HepG2 (cell line): ENCODE data around the gene PIK3CA. TPM values are rescaled to one million over a fixed set of nuclear protein-coding genes. Genes with fewer than 3 reads are reported as not detected.

Experiments used
- ATF7 ChIP-seq, 2 experiments: fragments of 450-650 bp in 1 of 2; sonication (generic) in 1 of 2; formaldehyde crosslinking in 1 of 2; IDR thresholded peaks; 2 replicates each; pipeline versions ENCODE4 v1.4.0 to v1.6.1; 2016 to 2020; ENCODE audit warnings: antibody characterized with exemption in 1 of 2, mild to moderate bottlenecking in 1 of 2, missing genetic modification reagents in 1 of 2
- CEBPG ChIP-seq: IDR thresholded peaks from 2 replicates; pipeline ENCODE4 v1.6.1; 2016
- CREB1 ChIP-seq, 2 experiments: fragments of 450-650 bp in 1 of 2; IDR thresholded peaks; 2 replicates each; pipeline ENCODE4 v1.6.1; 2016 to 2017; ENCODE audit warnings: control low read depth in 1 of 2, mild to moderate bottlenecking in 1 of 2, missing compliant biosample characterization in 1 of 2, missing genetic modification characterization in 1 of 2
- MED13 ChIP-seq: sonication (generic); formaldehyde crosslinking; IDR thresholded peaks from 2 replicates; pipeline ENCODE4 v1.5.0; 2020; ENCODE audit warnings: missing genetic modification reagents
- MTF2 ChIP-seq: sonication (generic); formaldehyde crosslinking; IDR thresholded peaks from 2 replicates; pipeline ENCODE4 v1.5.0; 2020; ENCODE audit warnings: missing genetic modification reagents, borderline replicate concordance
- NR2F6 ChIP-seq, 2 experiments: IDR thresholded peaks; 2 replicates each; pipeline ENCODE4 v1.6.1; 2016; ENCODE audit warnings: antibody characterized with exemption in 1 of 2, mild to moderate bottlenecking in 1 of 2
- PHB2 ChIP-seq: fragments of 450-650 bp; IDR thresholded peaks from 2 replicates; pipeline ENCODE4 v1.6.1; 2018; ENCODE audit not compliant: partially characterized antibody
- RBAK ChIP-seq: sonication (generic); formaldehyde crosslinking; IDR thresholded peaks from 2 replicates; pipeline ENCODE4 v1.5.1; 2020; ENCODE audit warnings: mild to moderate bottlenecking, missing genetic modification reagents
- SNRNP70 ChIP-seq: fragments of 200-400 bp; formaldehyde crosslinking; IDR thresholded peaks from 2 replicates; pipeline ENCODE4 v1.6.1; 2017; ENCODE audit warnings: mild to moderate bottlenecking, low read depth, low read length, moderate library complexity
- ZFP90 ChIP-seq: sonication (generic); formaldehyde crosslinking; IDR thresholded peaks from 2 replicates; pipeline ENCODE4 v1.8.0; 2022; ENCODE audit warnings: missing genetic modification reagents, mild to moderate bottlenecking, inconsistent platforms, borderline replicate concordance
- ZFY ChIP-seq: sonication (generic); formaldehyde crosslinking; IDR thresholded peaks from 2 replicates; pipeline ENCODE4 v1.4.0; 2020; ENCODE audit warnings: missing genetic modification reagents
- ZNF121 ChIP-seq: sonication (generic); formaldehyde crosslinking; IDR thresholded peaks from 2 replicates; pipeline ENCODE4 v1.5.0; 2020; ENCODE audit warnings: mild to moderate bottlenecking, missing genetic modification reagents
- ZNF124 ChIP-seq: sonication (generic); formaldehyde crosslinking; IDR thresholded peaks from 2 replicates; pipeline ENCODE4 v1.4.0; 2020; ENCODE audit warnings: missing genetic modification reagents
- ZNF17 ChIP-seq: sonication (generic); formaldehyde crosslinking; IDR thresholded peaks from 2 replicates; pipeline ENCODE4 v1.5.0; 2020; ENCODE audit warnings: mild to moderate bottlenecking, missing genetic modification reagents
- ZNF256 ChIP-seq: sonication (generic); formaldehyde crosslinking; conservative IDR thresholded peaks from 2 replicates; pipeline ENCODE4 v1.4.0; 2020; ENCODE audit warnings: missing genetic modification reagents
- ZNF431 ChIP-seq: sonication (generic); formaldehyde crosslinking; IDR thresholded peaks from 2 replicates; pipeline ENCODE4 v1.9.0; 2022; ENCODE audit warnings: missing genetic modification reagents, low read depth, mild to moderate bottlenecking, borderline replicate concordance
- ZNF460 ChIP-seq: sonication (generic); formaldehyde crosslinking; IDR thresholded peaks from 2 replicates; pipeline ENCODE4 v1.5.1; 2020; ENCODE audit warnings: missing genetic modification reagents, mild to moderate bottlenecking, borderline replicate concordance
- ZNF550 ChIP-seq: sonication (generic); formaldehyde crosslinking; IDR thresholded peaks from 2 replicates; pipeline ENCODE4 v1.4.0; 2020; ENCODE audit warnings: mild to moderate bottlenecking, missing genetic modification reagents, borderline replicate concordance
- ZNF562 ChIP-seq: sonication (generic); formaldehyde crosslinking; IDR thresholded peaks from 2 replicates; pipeline ENCODE4 v1.8.0; 2022; ENCODE audit warnings: missing genetic modification reagents, borderline replicate concordance
- ZNF629 ChIP-seq: sonication (generic); formaldehyde crosslinking; conservative IDR thresholded peaks from 2 replicates; pipeline ENCODE4 v1.5.0; 2020; ENCODE audit warnings: missing genetic modification reagents
- polyA plus RNA-seq, 8 experiments: library from polyadenylated mRNA; depleted of rRNA in 3 of 8; stranded (reverse) in 7 of 8; unstranded in 1 of 8; fragments of >200 nt; fragmentation: Illumina TruSeq in 4 of 8; extraction: Trizol in 4 of 8; gene quantifications; 2 replicates each; pipeline versions ENCODE4 v1.2.1 to v1.2.3, GENCODE V29; 2011 to 2016; ENCODE audit warnings: low read depth in 4 of 8, missing spikeins in 1 of 8, mixed read lengths in 1 of 8; ENCODE audit not compliant: insufficient read depth in 1 of 8
- total RNA-seq, 5 experiments: library from RNA; depleted of rRNA; stranded (reverse); fragments of >200 nt; fragmentation: Illumina TruSeq; extraction: Trizol; gene quantifications; 2 replicates each; pipeline ENCODE4 v1.2.3, GENCODE V29; 2016; ENCODE audit warnings: low read depth in 1 of 5
- TF ChIP-seq, protein P1 (sequence below): sonication (generic); formaldehyde crosslinking; IDR thresholded peaks from 2 replicates; pipeline ENCODE4 v1.4.0; 2020; ENCODE audit warnings: mild to moderate bottlenecking, missing genetic modification reagents
- TF ChIP-seq, protein P2 (sequence below): sonication (generic); formaldehyde crosslinking; IDR thresholded peaks from 2 replicates; pipeline ENCODE4 v1.5.0; 2020; ENCODE audit warnings: mild to moderate bottlenecking, missing genetic modification reagents
- TF ChIP-seq, protein P3 (sequence below): sonication (generic); formaldehyde crosslinking; IDR thresholded peaks from 2 replicates; pipeline ENCODE4 v1.4.0; 2020; ENCODE audit warnings: missing genetic modification reagents, mild to moderate bottlenecking, borderline replicate concordance
- TF ChIP-seq, protein P4 (sequence below): sonication (generic); formaldehyde crosslinking; IDR thresholded peaks from 2 replicates; pipeline ENCODE4 v1.4.0; 2020; ENCODE audit warnings: mild to moderate bottlenecking, missing genetic modification reagents, borderline replicate concordance

The PIK3CA gene
- total and polyA plus RNA-seq, 2 of the 13 experiments (the other 11 are each of a cell fraction or from before 2014, with no cell fraction given), result 5.7 to 11.4 TPM

DNA sequence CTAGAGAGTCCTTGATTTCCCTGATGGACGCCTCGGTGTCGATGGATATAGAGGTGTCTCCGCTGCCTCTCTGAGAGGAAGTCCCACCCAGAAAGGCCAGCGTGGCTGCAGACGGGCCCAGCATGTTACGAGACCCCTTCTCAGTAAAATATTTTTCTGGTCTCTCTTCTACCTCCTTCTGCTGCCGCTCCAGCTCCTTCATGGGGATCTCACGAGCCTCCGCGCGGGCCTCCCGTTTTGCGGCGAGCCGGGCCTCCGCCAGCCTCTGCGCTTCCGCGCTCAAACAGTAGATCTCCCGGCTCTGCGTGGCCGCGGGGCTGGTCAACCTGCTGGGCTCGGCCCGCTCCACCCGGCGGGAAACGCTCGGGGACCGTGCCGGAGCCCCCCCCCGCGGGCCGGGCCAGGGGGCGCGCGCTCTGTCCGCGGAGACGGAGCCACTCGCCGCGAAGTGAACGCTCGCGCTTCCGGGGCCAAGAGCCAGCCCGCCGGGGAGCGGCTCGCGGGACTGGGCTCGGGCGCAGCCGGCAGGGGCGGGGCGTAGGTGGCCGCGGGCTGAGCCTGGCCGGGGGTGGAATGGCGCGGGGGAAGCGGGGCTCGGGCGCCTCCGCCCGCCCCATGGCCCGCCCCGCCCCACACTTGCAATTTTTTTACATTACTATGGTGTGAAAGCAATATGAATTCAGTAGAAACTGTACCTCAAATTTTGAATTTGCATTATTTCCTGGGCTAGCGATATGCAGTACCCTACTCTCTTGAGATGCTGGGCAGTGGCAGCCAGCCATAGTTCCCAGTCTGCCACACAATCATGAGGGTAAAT lies 113.0 kb downstream of the PIK3CA start (continued):
- no peak for TF ChIP-seq SNRNP70
- TF ChIP-seq, protein P1, sequence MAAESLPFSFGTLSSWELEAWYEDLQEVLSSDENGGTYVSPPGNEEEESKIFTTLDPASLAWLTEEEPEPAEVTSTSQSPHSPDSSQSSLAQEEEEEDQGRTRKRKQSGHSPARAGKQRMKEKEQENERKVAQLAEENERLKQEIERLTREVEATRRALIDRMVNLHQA (CRISPR knock-in tag), result no peak
- TF ChIP-seq ZNF121, result peak; percentile 33; the same call in 1 of the 2 replicates
- TF ChIP-seq, protein P2, sequence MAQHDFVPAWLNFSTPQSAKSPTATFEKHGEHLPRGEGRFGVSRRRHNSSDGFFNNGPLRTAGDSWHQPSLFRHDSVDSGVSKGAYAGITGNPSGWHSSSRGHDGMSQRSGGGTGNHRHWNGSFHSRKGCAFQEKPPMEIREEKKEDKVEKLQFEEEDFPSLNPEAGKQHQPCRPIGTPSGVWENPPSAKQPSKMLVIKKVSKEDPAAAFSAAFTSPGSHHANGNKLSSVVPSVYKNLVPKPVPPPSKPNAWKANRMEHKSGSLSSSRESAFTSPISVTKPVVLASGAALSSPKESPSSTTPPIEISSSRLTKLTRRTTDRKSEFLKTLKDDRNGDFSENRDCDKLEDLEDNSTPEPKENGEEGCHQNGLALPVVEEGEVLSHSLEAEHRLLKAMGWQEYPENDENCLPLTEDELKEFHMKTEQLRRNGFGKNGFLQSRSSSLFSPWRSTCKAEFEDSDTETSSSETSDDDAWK (CRISPR knock-in tag), result no peak
- TF ChIP-seq, protein P3, sequence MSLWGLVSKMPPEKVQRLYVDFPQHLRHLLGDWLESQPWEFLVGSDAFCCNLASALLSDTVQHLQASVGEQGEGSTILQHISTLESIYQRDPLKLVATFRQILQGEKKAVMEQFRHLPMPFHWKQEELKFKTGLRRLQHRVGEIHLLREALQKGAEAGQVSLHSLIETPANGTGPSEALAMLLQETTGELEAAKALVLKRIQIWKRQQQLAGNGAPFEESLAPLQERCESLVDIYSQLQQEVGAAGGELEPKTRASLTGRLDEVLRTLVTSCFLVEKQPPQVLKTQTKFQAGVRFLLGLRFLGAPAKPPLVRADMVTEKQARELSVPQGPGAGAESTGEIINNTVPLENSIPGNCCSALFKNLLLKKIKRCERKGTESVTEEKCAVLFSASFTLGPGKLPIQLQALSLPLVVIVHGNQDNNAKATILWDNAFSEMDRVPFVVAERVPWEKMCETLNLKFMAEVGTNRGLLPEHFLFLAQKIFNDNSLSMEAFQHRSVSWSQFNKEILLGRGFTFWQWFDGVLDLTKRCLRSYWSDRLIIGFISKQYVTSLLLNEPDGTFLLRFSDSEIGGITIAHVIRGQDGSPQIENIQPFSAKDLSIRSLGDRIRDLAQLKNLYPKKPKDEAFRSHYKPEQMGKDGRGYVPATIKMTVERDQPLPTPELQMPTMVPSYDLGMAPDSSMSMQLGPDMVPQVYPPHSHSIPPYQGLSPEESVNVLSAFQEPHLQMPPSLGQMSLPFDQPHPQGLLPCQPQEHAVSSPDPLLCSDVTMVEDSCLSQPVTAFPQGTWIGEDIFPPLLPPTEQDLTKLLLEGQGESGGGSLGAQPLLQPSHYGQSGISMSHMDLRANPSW (CRISPR knock-in tag), result no peak
- no peak for TF ChIP-seq ZNF460 (CRISPR knock-in tag)
- no peak for TF ChIP-seq ZNF256
- TF ChIP-seq ATF7 (IDR thresholded peaks at IDR 0.05), result no peak
- TF ChIP-seq ATF7 (CRISPR knock-in tag; IDR thresholded peaks at IDR 0.05), result no peak
- TF ChIP-seq ZNF629, result no peak
- no peak for TF ChIP-seq MED13 (CRISPR knock-in tag)
- TF ChIP-seq ZNF550 (CRISPR knock-in tag), result no peak
- TF ChIP-seq CREB1 (IDR thresholded peaks at IDR 0.05), result no peak
- TF ChIP-seq CREB1 (CRISPR knock-in tag; IDR thresholded peaks at IDR 0.05), result no peak
- TF ChIP-seq RBAK (CRISPR knock-in tag), result no peak
- peak; percentile 89 for TF ChIP-seq ZFY
- no peak for TF ChIP-seq ZNF124 (CRISPR knock-in tag)
- TF ChIP-seq ZNF17, result no peak
- TF ChIP-seq PHB2, result no peak
- peak; percentile 75; the same call in 1 of the 2 replicates for TF ChIP-seq ZNF431 (CRISPR knock-in tag)
- no peak for TF ChIP-seq ZNF562 (CRISPR knock-in tag)
- no peak for TF ChIP-seq MTF2 (CRISPR knock-in tag)
- no peak for TF ChIP-seq CEBPG (CRISPR knock-in tag)
- peak; percentile 72; the same call in 1 of the 2 replicates for TF ChIP-seq ZFP90
- TF ChIP-seq, protein P4, sequence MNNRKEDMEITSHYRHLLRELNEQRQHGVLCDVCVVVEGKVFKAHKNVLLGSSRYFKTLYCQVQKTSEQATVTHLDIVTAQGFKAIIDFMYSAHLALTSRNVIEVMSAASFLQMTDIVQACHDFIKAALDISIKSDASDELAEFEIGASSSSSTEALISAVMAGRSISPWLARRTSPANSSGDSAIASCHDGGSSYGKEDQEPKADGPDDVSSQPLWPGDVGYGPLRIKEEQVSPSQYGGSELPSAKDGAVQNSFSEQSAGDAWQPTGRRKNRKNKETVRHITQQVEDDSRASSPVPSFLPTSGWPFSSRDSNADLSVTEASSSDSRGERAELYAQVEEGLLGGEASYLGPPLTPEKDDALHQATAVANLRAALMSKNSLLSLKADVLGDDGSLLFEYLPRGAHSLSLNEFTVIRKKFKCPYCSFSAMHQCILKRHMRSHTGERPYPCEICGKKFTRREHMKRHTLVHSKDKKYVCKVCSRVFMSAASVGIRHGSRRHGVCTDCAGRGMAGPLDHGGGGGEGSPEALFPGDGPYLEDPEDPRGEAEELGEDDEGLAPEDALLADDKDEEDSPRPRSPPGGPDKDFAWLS (CRISPR knock-in tag), result no peak
- no peak for TF ChIP-seq NR2F6 (IDR thresholded peaks at IDR 0.05)
- no peak for TF ChIP-seq NR2F6 (CRISPR knock-in tag; IDR thresholded peaks at IDR 0.05)
